ENCODE data around the gene ASTN2. TPM values are rescaled to one million over a fixed set of nuclear protein-coding genes. Genes with fewer than 3 reads are reported as not detected.

Gene ASTN2
- total RNA-seq, 1 donor from 2014 or later = 10.0 TPM

DNA sequence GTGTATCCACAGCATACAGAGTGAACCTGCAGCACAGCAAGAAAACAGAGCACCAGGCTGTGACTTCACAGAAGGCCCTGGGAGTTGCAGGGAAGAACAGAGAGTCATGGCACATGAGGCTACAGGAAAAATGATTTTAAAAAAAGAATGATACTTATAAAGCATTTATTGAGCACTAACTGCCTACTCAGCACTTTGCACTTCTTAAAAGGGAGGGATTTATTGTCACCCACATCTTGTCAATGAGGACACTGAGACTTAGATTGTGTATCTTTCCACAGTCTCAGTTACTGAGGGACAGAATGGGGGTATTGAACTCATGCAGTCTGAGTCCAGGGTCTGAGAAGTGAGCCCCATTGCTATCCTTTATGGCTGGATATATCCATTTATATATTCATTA is 972.3 kb downstream of the ASTN2 start:
- DNase-seq (ENCODE audit: low spot score) = no peak
- Mint-ChIP-seq H3K9me3 (ENCODE audit: unreplicated experiment) (no peaks in the 10 kb centered on the region), H3K4me3 (ENCODE audit: unreplicated experiment) (no peak overlapping the region), H3K36me3 (ENCODE audit: low read depth, unreplicated experiment) (no peaks in the 10 kb centered on the region), H3K27ac (ENCODE audit: unreplicated experiment) (no peak overlapping the region), H3K4me1 (ENCODE audit: unreplicated experiment) (no peaks in the 10 kb centered on the region), H3K27me3 (ENCODE audit: unreplicated experiment) (no peaks in the 10 kb centered on the region)
- TF ChIP-seq, protein P1, sequence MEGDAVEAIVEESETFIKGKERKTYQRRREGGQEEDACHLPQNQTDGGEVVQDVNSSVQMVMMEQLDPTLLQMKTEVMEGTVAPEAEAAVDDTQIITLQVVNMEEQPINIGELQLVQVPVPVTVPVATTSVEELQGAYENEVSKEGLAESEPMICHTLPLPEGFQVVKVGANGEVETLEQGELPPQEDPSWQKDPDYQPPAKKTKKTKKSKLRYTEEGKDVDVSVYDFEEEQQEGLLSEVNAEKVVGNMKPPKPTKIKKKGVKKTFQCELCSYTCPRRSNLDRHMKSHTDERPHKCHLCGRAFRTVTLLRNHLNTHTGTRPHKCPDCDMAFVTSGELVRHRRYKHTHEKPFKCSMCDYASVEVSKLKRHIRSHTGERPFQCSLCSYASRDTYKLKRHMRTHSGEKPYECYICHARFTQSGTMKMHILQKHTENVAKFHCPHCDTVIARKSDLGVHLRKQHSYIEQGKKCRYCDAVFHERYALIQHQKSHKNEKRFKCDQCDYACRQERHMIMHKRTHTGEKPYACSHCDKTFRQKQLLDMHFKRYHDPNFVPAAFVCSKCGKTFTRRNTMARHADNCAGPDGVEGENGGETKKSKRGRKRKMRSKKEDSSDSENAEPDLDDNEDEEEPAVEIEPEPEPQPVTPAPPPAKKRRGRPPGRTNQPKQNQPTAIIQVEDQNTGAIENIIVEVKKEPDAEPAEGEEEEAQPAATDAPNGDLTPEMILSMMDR (IDR thresholded peaks at IDR 0.05; ENCODE audit: unreplicated experiment) = no peak

DNA sequence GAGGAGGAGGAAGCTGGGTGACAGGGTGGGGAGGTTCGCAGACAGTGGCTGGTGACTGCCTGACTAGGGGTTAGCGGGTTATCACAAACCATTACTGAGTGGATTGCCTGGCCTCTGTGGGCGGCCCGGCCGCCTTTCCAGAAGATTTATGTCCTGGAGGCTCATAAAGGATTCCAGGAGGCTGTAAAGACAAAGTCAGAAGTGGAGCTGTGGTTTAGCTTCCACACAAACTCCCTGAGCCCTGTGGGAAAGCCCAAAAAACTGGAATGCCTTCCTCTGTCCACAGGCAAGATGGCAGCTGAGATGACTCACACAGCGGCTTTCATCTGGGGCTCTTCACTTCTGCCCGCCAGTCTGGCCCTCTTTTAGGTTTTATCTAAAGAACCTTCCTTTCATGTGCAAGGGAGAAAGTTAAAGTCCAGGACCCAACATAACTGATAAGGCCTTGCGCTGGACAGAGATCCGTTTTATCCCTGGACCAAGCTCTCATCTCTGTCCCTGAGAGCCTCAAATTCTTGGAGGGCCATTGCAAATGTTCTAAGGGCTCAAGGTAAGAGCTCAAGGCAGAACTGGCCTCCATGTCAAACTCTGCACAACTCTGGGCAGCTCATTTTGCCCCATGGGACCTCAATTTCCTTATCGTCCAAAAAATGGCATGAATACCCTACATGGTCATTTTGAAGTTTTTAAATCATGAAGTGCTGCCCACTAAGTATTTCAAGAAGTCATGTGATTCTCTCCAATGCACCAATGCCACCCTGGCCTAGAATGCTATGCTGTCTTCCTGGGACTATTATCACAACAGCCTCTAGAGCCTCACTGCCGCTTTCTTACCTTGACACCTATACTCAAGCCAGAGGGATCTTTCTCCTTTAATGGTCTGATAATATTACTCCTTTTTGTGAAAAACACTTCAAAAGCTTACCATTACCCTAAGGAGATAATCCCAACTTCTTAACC is 977.2 kb downstream of the ASTN2 start:
- no peak for DNase-seq (ENCODE audit: low spot score)
- no peak overlapping the region for H3K4me3 Mint-ChIP-seq (ENCODE audit: unreplicated experiment)
- TF ChIP-seq, protein P1 (IDR thresholded peaks at IDR 0.05; ENCODE audit: unreplicated experiment) = no peak
- peaks cover 2% of the 10 kb centered on the region for H3K4me1 Mint-ChIP-seq (ENCODE audit: unreplicated experiment)
- H3K9me3 Mint-ChIP-seq (ENCODE audit: unreplicated experiment) = no peaks in the 10 kb centered on the region
- H3K27me3 Mint-ChIP-seq (ENCODE audit: unreplicated experiment) = no peaks in the 10 kb centered on the region
- no peaks in the 10 kb centered on the region for H3K36me3 Mint-ChIP-seq (ENCODE audit: low read depth, unreplicated experiment)
- no peak overlapping the region for H3K27ac Mint-ChIP-seq (ENCODE audit: unreplicated experiment)

DNA sequence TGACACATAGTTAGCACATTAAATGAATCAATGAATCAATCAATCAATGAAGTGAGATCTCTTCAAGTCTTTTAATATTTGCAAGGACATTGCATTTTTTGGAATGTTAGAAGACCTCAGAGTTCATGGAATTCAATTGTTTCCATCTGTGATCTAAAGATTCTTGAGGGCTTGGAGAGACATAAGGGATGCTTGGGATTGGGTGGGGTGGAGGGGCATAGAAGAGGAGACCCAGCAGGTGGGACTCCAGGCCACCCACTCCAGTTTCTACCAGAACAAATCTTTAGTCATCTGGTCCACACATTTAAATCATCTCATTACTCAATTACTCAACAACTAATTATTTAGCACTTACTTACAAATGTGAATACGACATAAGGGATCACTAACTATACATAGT is 978.7 kb downstream of the ASTN2 start:
- peaks cover 3% of the 10 kb centered on the region for H3K4me1 Mint-ChIP-seq (ENCODE audit: unreplicated experiment)
- H3K36me3 Mint-ChIP-seq (ENCODE audit: low read depth, unreplicated experiment) = no peaks in the 10 kb centered on the region
- TF ChIP-seq, protein P1 (IDR thresholded peaks at IDR 0.05; ENCODE audit: unreplicated experiment) = no peak
- no peak overlapping the region for H3K4me3 Mint-ChIP-seq (ENCODE audit: unreplicated experiment)
- no peak for DNase-seq (ENCODE audit: low spot score)
- H3K27me3 Mint-ChIP-seq (ENCODE audit: unreplicated experiment) = no peaks in the 10 kb centered on the region
- no peaks in the 10 kb centered on the region for H3K9me3 Mint-ChIP-seq (ENCODE audit: unreplicated experiment)
- H3K27ac Mint-ChIP-seq (ENCODE audit: unreplicated experiment) = no peak overlapping the region

DNA sequence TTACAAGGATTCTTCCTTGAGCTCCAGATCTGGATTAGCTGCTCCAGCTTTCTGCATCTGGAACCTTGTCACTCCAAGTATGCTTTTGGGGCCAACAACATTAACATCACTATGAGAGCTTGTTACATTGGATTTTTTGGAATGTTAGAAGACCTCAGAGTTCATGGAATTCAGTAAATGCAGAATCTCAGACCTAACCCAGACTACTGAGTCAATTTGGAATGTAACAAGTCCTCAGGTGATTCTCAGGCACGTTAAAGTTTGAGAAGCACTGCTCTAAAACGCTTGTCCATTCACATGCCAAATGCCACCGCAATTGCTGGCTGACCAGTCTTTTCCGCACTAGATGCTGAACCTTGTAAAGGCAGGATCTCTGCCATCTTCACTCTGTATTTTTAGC is 979.2 kb downstream of the ASTN2 start:
- DNase-seq (ENCODE audit: low spot score) = no peak
- TF ChIP-seq, protein P1 (IDR thresholded peaks at IDR 0.05; ENCODE audit: unreplicated experiment) = no peak
- no peaks in the 10 kb centered on the region for H3K9me3 Mint-ChIP-seq (ENCODE audit: unreplicated experiment)
- no peak overlapping the region for H3K27ac Mint-ChIP-seq (ENCODE audit: unreplicated experiment)
- H3K4me3 Mint-ChIP-seq (ENCODE audit: unreplicated experiment) = no peak overlapping the region
- H3K4me1 Mint-ChIP-seq (ENCODE audit: unreplicated experiment) = peaks cover 3% of the 10 kb centered on the region
- no peaks in the 10 kb centered on the region for H3K36me3 Mint-ChIP-seq (ENCODE audit: low read depth, unreplicated experiment)
- H3K27me3 Mint-ChIP-seq (ENCODE audit: unreplicated experiment) = no peaks in the 10 kb centered on the region

DNA sequence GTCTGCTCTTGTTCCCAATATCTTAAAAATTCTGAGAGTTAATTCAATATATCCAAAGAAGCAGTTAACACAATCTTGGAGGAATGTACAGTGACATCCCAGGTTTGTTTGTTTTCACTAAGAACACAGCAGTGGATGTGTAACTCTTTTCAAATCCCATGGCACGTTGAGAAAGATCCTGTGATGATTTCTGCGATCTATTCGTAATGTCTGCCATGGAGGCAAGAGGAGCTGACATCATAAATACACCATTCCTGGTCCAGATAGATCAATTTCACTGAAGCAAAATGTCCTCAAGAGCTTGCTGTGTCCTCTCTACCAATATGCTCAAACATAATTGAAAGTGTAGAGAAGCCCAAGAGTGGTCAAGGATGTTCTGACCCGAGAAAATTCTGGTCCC is 980.5 kb downstream of the ASTN2 start:
- Mint-ChIP-seq H3K9me3 (ENCODE audit: unreplicated experiment) (no peaks in the 10 kb centered on the region), H3K4me1 (ENCODE audit: unreplicated experiment) (peaks cover 3% of the 10 kb centered on the region), H3K27me3 (ENCODE audit: unreplicated experiment) (no peaks in the 10 kb centered on the region), H3K27ac (ENCODE audit: unreplicated experiment) (no peak overlapping the region), H3K36me3 (ENCODE audit: low read depth, unreplicated experiment) (no peaks in the 10 kb centered on the region), H3K4me3 (ENCODE audit: unreplicated experiment) (no peak overlapping the region)
- no peak for DNase-seq (ENCODE audit: low spot score)
- TF ChIP-seq, protein P1 (IDR thresholded peaks at IDR 0.05; ENCODE audit: unreplicated experiment) = no peak
